AG08395 (cell line): Measurements from ENCODE around the gene ANTXRL.
"Not testable (repeated sequence)": the region's sequence is repeated elsewhere in the genome, so short reads cannot be mapped to it uniquely, and the experiment has no call there.

Experiments used
- DNase-seq: peaks from one replicate; pipeline ENCODE4 v3.0.0; 2012; ENCODE audit warnings: mixed read lengths, low spot score

ANTXRL gene

DNA sequence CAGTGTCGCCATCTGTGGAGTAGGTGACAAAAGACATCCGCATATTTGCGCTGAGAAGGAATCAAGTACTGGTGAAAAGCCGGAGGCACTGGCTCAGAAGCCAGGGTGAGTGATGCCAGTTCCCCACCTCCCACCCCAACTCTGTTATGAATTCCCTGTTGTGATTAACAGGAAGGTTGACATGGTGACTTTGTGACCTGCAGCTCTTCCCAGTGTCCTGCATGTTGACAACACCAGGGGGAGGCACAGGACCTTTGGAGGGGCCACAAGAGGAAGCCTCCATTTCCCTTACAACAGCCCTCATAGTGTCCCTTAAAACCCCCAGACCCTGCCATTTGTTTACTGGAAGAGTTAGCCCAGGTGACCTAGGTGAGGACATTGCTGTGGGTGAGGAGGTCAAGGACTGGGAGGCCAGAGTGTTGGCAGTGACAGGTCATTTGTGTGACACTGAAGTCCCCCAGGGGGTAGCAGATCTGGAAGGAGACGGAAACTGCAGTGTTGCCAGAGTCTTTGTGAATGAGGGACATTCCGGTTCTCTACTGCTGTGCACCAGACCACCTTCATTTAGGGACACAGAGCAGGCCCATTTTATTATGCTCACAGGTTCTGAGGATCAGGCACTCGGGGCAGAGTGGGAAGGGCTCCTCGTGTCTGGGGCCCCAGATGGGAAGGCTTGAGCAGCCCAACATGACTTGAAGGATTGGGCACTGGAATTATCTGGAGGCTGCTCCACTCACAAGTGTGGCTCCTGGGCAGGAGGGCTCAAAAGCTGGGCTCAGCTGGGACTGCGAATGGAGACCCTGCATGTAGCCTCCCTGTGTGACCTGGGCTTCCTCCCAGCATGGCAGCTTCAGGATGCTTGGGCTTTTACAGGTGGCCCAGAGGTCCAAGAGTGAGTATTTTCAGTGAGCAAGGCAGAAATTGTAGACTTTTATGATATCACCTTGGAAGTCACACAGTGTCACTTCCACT, 13.0 kb upstream of the ANTXRL start:
- DNase-seq: no peak

DNA sequence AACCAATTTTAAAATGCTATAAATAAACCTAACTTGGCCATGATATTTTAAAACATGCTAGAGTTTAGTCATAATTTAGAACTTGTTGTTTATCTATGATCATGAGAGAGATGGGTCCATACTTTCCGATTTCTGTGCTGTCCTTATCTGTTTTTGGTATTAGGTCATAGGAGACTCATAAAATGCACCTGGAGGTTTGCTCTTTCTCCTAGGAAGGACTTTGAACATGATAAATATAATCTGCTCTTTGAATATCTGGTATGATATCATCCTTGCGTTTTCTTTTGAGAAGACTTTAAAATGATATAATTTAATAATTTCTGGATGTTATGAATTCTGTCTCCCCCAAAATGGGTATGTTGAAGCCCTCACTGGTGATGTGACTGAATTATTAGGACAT, 9.0 kb upstream of the ANTXRL start:
- no peak for DNase-seq

DNA sequence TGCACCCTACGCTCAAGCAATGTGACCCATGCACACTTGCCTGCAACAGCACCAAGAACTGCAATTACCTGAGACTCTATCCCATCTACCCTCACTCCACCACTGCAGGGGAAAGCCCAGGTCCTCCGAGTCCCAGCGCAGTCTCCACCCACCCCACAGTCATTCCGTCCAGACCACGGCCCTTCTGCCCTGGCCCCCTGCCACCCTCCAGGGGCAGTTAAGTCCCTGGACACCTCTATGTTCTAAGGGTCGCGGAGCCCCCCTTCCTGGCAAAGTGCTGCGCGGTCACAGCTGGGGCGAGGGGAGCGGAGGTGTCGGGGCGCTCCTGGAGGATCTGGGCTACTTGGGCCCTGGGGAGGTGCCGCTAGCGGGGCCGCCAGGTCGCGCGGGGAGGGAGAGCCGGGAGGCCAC, 4.4 kb upstream of the ANTXRL start:
- DNase-seq: not testable (repeated sequence)

DNA sequence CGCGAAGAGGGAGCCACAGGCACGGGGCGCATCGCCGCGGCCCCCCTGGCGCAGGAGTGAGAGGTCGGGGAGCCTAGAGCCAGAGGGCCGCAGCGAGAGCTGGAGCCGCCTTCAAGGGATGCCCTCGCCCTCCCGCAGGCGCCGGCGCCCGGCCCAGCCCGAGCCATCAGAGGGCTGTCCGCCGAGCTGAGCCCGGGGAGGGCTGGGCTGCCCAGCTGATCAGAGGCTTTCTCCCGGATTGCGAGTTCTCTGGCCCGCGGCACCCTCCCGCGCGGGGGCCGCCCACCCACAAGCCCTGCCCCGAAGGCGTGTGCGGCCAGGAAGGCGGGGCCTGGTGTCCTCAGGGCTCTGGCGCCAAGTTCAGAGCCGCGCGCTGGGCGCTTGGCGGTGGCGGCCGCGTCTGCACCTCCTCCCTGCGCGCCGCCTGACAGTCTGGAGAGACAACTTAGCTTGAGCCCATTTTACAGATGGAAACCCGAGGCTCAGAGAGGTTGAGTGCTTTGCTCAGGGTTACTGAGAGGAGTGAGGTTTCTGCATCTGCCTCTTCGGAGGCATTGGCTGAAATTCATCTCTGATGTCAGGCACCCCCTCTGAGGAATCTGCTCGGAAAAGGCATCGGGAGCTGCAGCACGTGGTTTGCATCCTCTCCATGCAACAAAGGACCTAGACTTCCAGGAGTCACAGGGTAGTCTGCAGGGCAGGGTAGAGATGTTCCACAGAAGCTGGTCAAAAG, 3.8 kb upstream of the ANTXRL start:
- DNase-seq: peak; percentile 81

DNA sequence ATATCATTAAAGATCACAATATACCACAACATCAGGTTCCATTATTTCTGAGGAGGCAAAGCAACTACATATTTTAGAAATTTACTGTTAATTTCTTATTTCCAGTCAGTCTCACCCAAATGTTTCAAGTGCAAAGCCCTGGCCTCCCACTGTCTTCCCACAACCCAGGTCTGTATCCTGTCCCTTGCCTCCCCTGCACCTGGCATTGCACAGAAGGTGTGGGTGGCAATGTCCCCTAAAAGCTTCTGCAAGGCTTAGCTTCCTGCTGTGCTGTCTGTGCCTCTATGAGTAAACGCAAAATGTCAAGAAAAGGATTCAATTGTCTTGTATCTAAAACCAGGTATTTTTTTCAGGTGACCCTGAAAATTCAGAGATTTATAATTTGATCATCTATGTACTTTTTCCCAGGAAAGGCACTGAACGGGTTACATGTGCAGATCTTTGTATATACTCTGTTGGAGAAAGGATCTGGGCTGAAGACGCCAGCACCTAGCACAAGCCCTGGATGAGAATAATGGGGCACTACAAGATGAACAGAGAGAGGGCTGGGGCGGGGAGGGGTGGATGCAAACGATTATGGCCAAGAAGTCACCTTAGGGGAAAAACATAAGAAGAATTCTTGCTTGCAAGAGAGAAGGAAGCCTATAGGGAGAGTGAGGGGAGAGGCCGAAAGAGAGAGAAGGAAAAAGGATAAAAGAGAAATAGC, 3.1 kb upstream of the ANTXRL start:
- DNase-seq: no peak

GRCh38 chr10:46284286-46285229, 2.2 kb upstream of the ANTXRL start:
- DNase-seq: peak; percentile 85

GRCh38 chr10:46285300-46285699, 1.5 kb upstream of the ANTXRL start:
- DNase-seq: no peak

DNA sequence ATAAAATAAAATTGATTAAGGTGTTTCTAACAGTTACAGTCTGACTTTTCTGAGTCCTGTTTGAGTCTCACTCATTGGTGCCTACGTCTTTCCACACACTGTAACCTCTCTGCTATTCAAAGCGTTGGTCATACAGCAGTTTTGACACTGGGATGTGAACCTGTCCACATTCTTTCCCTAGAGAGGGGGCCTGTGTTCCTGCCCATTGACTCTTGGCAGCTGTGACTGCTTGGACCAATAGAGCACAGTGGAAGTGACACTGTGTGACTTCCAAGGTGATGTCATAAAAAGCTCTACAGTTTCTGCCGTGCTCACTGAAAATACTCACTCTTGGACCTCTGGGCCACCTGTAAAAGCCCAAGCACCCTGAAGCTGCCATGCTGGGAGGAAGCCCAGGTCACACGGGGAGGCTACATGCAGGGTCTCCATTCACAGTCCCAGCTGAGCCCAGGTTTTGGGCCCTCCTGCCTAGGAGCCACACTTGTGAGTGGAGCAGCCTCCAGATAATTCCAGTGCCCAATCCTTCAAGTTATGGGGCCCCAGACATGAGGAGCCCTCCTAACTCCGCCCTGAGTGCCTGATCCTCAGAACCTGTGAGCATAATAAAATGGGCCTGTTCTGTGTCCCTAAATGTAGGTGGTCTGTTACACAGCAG, 704 bp upstream of the ANTXRL start:
- no peak for DNase-seq

GRCh38 chr10:46287846-46288477, 1.2 kb downstream of the ANTXRL start:
- no peak for DNase-seq

DNA sequence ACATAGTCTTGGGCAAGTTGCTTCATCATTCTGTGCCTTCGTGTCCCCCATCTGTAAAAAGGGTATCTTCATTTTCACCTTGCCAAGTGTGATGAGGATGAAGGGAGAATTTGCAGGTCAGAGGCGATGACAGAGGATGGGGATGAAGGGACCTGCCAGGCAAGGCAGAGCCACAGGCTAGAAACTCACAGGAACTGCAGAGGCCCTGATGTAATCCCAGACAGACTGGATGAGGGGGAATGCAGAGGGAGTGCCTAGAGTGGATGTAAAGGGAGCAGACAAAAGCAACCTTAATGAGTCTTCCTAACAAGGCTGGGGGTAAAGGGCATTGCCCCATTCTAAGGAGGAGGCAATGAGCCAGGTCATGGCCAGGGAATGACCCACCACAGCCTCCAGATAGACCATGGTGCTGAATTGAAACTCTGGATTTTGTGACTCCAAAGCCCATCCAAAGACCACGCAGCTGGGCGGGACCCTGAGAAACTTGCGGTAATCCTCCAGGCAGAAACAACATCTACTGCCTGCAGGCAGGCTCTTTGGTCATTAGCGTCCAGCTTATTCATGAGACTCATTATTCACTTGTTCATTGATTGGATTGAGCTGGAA, 1.9 kb downstream of the ANTXRL start:
- no peak for DNase-seq

DNA sequence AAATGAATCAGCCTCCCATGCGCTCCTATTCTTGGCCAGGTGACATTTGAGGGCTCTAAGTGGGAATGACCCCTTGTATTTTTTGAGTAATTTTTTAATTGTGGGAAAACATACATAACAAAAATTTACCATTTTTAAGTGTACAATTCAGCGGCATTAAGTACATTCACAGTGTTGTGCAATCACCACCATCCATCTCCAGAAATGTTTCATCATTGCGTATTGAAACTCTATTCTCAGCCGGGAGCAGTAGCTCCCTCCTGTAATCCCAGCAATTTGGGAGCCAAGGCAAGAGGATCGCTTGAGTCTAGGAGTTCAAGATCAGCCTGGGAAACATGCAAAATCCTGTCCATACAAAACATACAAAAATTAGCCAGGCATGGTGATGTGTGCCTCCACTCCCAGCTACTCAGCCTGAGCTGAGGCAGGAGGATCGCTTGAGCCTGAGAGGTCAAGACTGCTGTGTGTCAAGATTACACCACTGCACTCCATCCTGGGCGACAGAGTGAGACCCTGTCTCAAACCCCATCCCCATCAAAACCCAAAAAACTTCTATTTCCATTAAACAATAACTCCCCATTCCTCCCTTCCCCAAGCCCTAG, 2.5 kb downstream of the ANTXRL start:
- no peak for DNase-seq

DNA sequence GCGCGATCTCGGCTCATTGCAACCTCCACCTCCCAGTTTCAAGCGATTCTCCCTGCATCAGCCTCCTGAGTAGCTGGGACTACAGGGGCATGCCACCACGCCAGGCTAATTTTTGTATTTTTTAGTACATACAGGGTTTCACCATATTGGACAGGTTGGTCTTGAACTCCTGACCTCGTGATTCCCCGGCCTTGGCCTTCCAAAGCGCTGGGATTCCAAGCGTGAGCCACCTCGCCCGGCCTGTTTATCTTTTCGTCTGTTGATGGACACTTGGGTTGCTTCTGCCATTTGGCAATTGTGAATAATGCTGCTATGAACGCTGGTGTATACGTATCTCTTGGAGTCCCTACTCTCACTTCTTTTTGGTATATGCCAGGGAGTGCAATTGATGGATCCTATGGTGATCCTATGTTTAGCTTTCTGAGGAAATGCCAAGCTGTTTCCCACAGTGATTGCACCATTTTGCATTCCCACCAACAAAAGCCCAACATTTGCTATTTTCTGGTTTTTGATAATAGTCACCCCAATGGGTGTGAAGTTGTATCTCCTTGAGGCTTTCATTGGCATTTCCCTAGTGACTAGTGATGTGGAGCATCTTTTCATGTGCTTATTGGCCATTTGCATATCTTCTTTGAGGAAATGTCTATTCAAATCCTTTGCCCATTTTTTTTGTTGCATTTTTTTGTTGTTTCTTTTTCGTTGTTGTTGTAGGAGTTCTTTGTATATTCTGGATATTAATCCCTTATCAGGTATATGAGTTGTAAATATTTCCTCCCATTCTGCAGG, 3.5 kb downstream of the ANTXRL start:
- DNase-seq: no peak

- DNase-seq: no peak
Observed at GRCh38 chr10:46291817-46292572, 5.2 kb downstream of the ANTXRL start.

GRCh38 chr10:46292573-46293023, 5.8 kb downstream of the ANTXRL start:
- DNase-seq: no peak

GRCh38 chr10:46293228-46293627, 6.4 kb downstream of the ANTXRL start:
- DNase-seq: no peak

DNA sequence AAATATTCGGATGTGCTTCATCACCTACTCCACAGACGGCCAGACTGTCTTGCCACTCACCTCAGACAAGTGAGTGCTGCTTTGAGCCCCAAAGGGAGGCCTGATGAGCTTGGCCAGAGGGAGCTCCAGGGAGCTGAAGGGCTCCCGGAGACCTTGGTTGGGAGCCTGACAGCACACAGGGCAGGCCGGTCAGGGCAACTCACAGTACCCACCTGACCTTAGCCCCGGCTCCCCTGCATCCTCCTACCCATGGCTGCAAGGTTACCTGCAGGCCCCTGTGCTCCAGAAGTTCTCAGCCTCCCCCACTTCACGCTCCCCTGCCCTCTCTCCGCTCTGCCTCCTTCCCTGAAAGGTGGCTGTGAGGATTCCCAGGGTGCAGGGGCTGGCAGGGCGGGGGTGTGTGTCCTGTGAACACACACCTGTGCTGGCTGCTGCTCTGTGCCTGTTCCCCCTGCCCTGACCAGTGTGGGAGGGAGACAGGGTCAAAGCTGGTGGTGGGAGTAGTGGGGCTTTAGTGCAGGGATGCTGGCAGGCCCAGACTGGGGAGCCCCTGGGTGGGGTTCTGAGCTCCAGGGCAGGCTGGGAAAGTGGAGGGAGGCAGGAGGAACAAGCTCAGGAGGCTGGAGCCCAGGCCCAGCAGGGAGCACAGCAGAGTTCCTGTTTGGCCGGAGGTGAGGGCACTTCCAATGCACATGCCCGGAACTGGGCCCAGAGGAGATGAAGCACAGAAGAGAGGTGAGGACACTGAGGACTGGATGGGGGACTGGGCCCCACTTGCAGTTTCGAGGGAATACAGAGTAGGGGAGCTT, 7.2 kb downstream of the ANTXRL start:
- DNase-seq: no peak

- no peak for DNase-seq
Observed at GRCh38 chr10:46294641-46295220, 7.9 kb downstream of the ANTXRL start.
